HUDEP-2 (cell line): ENCODE data around the gene CHP1.
"Not testable (repeated sequence)": the region's sequence is repeated elsewhere in the genome, so short reads cannot be mapped to it uniquely, and the experiment has no call there.

Experiments used
- DNase-seq, 76 experiments: peaks; one replicate each; lab custom pipeline; 2025; ENCODE audit not compliant: unreplicated experiment in 76 of 76; lab: John Stamatoyannopoulos, UW

The CHP1 gene

DNA sequence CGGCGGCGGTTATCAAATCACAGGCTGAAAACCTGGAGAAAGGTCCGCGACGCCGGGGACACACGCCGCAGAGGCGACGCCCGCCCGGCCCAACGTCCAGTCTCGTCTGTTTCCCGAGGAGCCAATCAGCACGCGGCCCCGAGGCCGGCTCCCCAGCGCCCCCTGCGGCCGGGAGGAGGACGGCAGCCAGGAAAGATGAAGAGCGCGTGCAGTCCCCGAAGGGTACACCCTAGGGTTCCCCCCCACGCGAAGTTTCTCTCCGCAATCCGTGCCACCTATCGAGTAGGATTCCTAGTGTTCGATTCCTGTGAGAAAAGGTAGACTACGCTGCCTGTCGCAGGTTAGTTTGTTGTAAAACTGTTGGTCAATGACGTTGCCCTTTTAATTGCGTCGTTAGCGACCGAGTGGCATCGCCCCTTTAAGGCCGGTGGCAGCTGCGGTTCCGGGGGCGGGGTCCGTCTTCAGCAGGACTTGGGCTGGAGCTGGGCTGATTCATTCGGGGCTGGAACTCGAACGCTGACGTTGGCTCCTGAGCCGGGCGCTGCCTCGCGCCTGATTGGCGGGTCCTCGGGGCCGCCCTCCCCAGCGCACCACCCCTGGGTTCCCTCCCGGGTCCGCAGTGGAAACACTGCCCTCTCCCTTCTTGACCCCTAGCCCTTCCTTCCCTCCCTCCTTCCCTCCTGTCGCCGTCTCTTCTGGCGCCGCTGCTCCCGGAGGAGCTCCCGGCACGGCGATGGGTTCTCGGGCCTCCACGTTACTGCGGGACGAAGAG is at the start of gene CHP1, which contains the start of gene EXD1:
TSS of gene CHP1 (plus strand) at position 619 of the 772 bp plus-strand sequence. CDS start at position 734, 115 bp downstream.
TSS of gene EXD1 (minus strand) at position 108 of the 772 bp plus-strand sequence. CDS start 4,182 bp downstream, outside the sequence.
- peak; percentile 47 to 98 (median 94) for DNase-seq

GRCh38 chr15:41182266-41182665 is 48.8 kb upstream of the CHP1 start:
- DNase-seq: no peak

DNA sequence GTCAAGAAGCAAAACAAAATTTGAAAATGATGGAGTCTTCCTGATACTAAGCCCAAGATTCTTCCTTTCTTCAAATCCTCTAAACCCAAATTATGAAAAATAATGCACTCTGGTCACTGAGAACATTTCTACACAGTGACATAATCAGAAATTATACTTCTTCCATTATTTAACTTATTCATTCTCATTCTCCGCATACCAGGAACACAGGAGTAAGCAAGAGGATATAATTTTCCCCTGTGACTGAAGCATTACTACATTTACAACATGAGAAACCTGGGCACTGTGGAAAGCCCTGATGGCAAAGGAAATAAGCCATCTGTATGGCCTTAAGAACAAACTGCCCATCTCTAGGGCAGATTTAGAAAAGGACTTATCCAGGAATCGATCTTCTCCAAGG is 47.5 kb upstream of the CHP1 start:
- no peak for DNase-seq

- DNase-seq: no peak
Observed at GRCh38 chr15:41194444-41194843, 36.6 kb upstream of the CHP1 start.

DNA sequence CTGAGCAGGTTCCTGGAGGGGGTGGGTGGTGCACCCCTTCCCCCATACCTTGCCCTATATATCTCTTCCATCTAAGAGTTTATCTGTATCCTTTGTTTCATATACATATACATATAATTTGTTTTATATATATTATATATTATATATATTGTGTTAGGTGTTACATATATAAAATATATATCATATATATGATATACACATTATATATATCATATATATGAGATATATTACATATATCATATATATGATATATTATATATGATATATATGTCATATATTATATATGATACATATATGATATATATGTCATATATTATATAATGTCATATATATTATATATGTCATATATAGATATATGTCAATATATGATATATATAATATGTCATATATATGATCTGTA is 31.6 kb upstream of the CHP1 start:
- no peak for DNase-seq

DNA sequence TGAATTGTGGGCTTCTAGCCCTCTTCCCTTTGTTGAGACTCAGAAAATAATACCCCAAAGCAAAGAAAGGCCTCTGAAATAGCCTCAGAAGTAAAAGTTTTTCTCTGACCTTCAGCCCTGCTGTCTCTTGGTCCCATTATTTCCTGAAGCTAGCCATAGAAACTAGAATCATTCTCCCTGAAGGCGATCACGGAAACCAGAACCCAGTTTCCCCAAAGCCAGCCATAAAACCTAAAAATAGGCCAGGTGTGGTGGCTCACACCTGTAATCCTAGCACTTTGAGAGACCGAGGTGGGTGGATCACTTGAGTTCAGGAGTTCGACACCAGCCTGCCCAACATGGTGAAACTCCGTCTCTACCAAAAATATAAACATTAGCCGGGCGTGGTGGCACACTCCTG is 27.7 kb upstream of the CHP1 start:
- DNase-seq: no peak

GRCh38 chr15:41205315-41205714 is 25.8 kb upstream of the CHP1 start:
- no peak for DNase-seq

DNA sequence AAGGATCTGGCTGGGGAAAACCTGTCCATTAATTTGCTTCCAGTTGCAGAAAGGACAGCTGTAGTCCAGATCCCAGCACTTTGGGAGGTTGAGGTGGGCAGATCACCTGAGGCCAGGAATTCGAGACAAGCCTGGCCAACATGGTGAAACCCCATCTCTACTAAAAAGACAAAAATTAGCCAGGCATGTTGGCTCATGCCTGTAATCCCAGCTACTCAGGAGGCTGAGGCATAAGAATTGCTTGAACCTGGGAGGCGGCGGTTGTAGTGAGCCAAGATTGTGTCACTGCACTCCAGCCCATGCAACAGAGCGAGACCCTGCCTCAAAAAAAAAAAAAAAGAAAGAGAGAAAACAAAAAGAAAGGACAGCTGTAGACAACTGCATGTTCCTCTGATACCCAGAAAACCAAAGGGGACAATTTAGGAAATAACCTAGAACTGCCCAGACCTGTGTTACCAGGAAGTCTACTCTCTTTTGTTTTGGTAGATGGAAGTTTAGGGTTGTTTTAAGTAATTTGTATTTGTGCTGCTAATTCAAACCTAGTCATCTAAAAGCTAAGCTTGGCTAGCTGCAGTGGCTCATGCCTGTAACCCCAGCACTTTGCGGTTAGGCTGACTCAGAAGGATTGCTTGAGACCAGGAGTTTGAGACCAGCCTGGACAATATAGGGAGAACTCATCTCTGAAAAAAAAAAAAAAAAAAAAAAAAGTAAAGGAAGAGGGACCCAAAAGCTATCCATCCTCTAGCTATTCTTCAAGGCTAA is 23.2 kb upstream of the CHP1 start:
- DNase-seq: no peak

GRCh38 chr15:41215708-41216107 is 15.4 kb upstream of the CHP1 start:
- no peak for DNase-seq

DNA sequence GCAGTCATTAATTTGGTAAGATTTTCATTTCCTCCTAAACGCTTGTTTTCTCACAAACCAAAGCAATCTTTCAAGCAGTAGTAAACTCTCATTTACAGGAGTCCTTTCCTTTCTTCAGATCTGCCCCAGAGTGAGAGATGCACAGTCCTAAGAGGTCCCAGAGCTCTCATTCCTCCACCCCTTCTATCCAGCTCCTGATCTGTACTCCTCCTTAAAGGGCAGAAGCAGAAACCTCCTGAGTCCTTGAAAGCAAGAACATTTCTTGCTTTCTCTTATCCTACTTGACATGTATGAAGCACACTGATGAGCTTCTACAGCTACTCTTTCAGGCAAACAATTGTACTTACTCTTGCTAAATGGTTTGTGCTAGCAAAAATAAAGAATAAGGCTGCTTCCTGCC is 12.2 kb upstream of the CHP1 start:
- no peak for DNase-seq

DNA sequence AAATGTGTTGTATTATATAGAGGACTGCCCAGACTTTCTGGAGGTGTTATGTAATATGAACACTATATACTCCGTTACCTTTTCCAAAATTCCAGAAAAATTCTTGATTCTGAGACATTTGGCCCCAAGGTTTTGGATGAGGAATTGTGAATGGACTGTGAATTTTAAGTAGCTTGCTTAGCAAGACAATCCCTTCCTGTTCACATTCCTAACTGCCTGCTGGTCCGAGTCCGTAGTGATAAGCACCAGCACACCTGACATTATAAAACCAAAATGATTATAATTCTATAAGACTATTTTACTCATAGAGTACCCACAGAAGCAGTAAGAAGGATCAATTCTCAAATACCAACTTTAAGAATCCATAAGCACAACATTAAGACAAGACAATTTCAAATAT is 11.7 kb upstream of the CHP1 start:
- DNase-seq: no peak

DNA sequence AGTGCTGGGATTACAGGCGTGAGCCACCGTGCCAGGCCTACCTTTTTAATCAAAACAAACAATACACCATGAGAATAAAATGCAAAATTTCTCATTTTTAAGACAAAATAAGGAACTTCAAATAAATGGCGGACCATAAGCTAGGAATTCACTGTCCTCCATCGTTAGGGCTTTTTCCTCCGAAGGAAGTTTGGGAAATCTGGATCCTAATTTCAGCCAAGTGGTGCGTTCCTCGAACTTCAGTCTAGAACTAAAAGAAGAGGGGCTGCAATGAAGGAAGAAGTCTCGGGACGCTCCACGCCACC is 771 bp upstream of the CHP1 start:
- no peak for DNase-seq

- DNase-seq: peak in 1 of 76 experiments; percentile 34
Observed at GRCh38 chr15:41231422-41232226, 556 bp downstream of the CHP1 start.

DNA sequence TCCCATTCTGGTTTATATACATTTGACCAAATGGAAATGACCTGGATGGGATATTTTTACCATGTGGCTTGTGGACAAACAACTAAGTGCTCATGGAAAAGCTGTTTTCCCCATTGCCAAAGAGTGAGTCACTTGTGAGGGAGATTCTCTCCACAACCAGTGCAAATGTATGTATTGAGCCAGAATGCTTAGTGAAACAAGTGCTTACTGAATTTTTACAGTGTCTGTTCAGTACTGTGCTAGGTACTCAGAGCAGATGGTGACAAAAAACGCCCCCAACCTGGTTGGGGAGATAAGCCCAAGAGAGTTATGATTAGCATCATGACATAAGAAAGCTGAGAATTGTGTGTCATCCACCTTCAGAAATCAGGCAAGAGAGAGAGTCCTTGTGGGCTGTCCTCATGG is 2.3 kb downstream of the CHP1 start:
- DNase-seq: peak in 64 of 76 experiments; percentile 1 to 76 (median 37)

GRCh38 chr15:41235228-41235627 is 4.2 kb downstream of the CHP1 start:
- DNase-seq: not testable (repeated sequence)

- DNase-seq: no peak
Observed at GRCh38 chr15:41235929-41236328, 4.9 kb downstream of the CHP1 start.

DNA sequence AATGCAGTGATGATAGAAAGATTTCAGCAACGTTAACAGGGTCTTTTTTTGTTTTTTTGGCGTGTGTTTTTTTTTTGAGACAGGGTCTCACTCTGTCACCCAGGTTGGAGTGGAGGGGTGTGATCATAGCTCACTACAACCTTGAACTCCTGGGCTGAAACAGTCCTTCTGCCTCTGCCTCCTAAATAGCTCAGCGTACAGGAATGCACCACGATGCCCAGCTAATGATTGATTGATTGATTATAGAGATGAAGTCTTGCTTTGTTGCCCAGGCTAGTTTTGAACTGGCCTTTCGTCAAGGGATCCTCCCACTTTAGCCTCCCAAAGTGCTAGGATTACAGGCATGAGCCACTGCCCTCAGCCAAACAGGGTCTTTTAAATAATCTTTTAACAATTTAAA is 7.0 kb downstream of the CHP1 start:
- DNase-seq: no peak

- DNase-seq: peak in 57 of 76 experiments; percentile 1 to 68 (median 23)
Observed at GRCh38 chr15:41241221-41241964, 10.3 kb downstream of the CHP1 start.

DNA sequence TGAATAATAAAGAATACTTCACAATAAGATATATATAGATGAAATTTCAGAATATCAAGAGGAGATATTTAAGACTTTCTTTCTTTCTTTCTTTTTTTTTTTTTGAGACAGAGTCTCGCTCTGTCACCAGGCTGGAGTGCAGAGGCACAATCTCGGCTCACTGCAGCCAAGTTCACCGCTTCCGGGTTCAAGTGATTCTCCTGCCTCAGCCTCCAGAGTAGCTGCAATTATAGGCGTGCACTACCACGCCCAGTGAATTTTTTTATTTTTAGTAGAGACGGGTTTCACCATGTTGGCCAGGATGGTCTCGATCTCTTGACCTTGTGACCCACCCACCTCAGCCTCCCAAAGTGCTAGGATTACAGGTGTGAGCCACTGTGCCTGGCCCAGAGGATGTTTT is 19.7 kb downstream of the CHP1 start:
- not testable (repeated sequence) for DNase-seq

- no peak for DNase-seq
Observed at GRCh38 chr15:41251411-41251810, 20.3 kb downstream of the CHP1 start.
